GM18873 (cell line): ENCODE results near the gene ZNF598.
"Not testable (repeated sequence)": the region's sequence is repeated elsewhere in the genome, so short reads cannot be mapped to it uniquely, and the experiment has no call there.

Experiments used
- ATAC-seq: cut with Tn5 transposase; IDR thresholded peaks from one replicate; pipeline ENCODE4 v1.9.1; 2021; ENCODE audit warnings: mild to moderate bottlenecking, moderate library complexity, moderate number of reproducible peaks; ENCODE audit not compliant: unreplicated experiment, low FRiP score

Gene ZNF598

DNA sequence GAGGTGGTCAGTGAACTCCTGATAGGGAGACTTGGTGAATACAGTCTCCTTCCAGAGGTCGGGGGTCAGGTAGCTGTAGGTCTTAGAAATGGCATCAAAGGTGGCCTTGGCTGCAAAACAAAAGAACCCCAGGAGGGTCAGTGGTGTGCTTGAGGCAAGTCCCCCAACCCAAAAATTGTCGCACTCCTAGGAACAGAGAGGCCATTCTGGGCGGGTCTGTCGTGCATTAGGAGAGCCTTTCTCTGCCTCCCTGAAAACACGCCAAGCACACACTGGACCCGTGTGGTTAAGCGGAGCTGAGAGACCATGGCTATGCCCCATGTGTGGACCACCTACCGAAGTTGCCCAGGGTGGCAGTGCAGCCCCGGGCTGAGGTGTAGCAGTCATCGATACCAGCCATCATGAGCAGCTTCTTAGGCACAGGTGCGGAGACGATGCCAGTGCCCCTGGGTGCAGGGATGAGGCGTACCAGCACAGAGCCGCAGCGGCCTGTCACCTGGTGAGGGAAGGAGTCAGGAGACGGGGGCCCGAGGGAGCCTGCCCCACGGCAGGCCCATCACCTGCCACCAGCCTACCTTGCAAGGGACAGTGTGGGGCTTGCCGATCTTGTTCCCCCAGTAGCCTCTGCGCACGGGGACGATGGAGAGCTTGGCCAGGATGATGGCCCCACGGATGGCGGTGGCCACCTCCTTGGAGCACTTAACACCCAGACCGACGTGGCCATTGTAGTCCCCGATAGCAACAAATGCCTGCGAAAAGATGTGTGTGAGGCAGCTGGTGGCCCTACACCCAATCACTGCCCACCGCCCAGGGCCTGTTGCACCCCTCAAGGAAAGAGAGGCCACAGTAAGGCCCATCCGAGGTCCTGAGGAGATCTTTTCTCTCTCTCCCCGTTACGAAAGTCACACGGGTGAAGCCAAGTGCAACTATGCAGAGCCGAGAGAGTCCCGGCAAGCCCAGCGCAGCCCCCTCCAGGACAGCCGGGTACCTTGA is 47.2 kb downstream of the ZNF598 start:
- ATAC-seq: not testable (repeated sequence)

DNA sequence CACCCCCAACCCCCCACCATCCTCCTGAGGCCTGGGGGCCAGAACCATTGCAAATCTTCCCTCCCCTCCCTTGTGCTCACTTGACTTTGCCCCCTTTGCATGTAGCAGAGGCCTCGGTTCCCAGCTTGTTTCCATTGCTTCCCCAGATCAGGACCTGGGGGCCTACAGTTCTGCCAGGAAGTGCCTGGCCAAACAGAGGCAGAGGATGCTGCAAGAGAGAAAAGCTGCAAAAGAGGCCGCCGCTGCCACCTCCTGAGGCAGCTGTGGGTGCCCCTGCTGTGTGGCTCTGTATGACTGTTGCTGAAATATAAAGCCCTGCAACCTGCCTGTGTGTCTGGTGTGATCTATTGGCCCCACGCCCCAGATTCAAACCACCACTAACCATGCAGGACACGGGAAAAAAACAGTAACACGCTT is 48.0 kb downstream of the ZNF598 start:
- no peak for ATAC-seq

DNA sequence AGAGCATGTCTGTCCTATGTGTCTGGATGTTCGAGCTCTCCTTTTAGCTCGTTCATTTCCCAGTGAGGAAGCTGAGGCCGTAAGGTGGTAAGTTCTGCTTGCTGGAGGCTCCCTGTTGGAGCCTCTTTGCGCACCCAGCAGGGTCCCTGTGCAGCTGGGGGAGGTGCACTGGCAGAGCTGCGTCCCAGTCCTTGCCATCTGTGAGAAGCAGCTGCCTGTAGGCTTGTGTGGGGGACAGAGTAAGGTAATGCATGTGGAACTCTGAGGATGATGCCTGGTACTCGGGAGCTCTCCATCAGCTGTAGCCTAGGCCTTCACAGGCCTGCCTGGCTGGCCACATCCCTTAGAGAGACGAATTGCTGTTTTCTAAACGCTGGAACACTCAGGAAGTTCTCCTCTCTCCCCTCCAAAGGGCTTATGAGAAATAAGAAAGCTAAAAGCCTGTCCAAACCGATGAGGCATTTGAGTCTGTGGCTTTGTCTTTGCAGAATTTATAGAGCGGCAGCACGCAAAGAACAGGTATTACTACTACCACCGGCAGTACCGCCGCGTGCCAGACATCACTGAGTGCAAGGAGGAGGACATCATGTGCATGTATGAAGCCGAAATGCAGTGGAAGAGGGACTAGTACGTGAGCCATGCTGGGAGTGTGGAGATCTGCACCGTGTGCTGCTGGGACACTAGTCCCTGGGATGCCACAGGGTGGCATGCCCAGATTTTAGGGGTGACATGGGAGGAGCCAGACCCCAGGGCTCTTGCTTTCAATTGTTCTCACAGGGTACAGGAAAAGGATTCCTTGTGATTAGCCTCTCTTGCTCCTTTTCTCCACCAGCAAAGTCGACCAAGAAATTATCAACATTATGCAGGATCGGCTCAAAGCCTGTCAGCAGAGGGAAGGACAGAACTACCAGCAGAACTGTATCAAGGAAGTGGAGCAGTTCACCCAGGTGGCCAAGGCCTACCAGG is 48.7 kb downstream of the ZNF598 start:
- no peak for ATAC-seq

DNA sequence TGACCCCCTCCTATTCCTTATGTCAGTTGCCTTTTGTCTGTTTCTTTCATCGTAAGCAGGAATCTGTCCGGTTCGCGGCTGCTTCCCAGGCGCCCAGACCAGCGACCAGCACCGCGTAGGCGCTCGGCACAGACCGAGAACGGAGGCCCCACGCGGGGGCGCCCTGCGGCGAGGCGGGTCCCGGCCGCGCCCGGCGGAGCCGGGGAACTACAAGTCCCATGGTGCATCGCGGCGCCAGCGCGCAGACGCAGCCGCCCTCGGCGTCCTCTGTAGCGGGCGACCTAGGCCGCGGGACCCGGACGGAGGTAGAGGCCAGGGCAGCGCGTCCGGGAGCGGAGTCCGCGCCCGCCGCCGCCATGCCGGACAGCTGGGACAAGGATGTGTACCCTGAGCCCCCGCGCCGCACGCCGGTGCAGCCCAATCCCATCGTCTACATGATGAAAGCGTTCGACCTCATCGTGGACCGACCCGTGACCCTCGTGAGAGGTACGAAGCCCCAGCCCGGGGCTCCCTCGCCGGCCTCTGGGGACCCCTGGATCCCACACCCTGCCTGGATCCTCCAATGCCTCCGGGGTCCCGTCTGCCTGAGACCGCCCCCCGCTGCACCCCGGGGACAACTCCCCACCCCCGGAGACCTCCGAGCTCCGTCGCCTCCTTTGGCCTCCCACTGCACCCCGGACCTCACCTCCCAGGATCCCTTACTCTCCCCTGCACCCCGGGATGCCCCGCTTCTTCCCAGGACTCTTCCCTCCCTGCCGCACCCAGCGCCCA is 50.2 kb downstream of the ZNF598 start, which contains the start of gene NDUFB10:
NDUFB10 (plus strand) TSS at position 270 of the 771 bp plus-strand sequence; CDS start at position 357, 87 bp downstream.
- ATAC-seq: peak; percentile 47

DNA sequence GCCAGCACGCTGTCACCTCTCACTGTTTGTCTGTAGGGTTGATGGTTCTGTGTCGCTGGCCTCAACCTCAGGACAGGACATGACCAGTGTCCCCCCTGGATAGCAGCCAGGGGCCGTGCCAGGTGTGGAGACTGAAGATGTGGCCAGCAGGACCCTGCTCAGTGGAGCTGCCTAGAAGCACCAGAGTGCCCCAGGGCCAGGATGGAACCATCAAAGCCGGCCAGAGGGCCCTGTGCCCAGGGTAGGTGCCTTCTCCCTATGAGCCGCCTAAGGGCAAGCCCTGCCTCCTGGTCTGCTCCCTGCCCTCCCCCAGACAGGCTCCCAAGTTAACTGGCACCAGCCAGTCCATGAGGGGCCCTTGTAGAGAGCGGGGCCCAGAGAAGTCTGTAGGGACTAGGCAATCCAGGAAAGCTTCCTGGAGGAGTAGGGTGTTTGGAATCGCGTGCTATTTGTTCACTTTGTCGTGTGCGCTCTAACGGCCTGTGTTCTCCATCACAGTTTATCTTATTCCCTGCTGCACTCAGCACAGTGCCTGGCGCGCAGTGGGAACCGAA is 50.8 kb downstream of the ZNF598 start:
- no peak for ATAC-seq

DNA sequence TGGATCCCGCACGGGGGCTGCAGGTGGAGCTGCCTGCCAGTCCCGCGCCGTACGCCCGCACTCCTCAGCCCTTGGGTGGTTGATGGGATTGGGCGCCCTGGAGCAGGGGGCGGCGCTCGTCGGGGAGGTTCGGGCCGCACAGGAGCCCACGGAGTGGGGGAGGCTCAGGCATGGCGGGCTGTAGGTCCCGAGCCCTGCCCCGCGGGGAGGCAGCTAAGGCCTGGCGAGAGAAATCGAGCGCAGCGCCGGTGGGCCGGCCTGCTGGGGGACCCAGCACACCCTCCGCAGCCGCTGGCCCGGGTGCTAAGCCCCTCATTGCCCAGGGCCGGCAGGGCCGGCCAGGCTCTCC is 51.5 kb downstream of the ZNF598 start:
- ATAC-seq: not testable (repeated sequence)

DNA sequence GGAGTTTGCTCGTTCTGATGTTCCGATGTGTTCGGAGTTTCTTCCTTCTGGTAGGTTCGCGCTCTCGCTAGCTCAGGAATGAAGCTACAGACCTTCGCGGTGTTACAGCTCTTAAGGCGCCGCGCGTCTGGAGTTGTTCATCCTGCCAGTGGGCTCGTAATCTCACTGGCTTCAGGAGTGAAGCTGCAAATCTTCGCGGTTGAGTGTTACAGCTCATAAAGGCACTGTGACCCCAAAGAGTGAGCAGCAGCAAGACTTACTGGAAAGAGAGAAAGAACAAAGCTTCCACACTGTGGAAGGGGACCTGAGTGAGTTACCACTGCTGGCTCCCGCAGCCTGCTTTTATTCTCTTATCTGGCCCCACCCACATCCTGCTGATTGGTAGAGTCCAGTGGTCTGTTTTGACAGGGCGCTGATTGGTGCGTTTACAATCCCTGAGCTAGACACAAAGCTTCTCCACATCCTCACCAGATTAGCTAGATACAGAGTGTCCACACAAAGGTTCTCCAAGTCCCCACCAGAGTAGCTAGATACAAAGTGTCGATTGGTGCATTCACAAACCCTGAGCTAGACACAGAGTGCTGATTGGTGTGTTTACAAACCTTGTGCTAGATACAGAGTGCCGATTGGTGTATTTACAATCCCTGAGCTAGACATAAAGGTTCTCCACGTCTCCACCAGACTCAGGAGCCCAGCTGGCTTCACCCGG is 52.0 kb downstream of the ZNF598 start:
- ATAC-seq: not testable (repeated sequence)

DNA sequence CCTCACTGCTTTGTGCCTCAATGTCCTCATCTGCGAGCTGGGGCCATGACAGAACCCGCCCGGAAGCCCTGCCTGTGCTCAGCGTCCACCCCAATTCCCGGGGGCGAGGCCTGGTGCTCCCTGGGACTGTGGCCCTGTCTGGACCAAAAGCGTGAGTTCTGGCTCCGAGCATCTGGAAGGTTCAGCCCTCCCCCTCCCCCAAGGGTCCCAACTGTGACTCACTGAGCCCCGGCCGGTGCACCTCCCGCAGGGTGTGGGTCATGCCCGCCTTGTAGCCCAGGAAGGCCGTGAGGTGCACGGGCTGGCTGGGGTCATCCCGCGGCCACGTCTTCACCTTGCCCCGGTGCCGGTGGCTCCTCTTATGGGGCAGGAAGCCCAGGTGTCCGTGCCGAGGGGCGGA is 55.9 kb downstream of the ZNF598 start:
- no peak for ATAC-seq

DNA sequence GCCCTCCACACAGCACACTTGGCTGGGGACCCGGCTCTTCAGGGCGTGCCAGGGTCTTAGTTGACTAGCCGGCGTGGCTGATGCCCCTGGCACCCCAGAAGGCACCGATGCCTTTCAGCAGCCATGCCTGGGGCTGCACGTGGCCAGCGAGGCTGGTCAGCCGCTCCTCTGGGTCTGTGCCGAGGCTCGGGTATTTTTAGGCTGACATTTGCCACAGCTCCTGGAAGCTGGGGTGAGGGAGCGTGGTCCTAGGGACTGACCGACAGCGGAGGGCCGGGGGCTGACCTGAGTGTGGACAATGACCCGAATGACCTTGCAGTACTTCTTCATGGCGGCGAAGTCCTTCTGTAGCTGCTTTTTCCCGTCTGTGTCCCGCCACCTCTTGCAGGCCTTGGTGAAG is 59.1 kb downstream of the ZNF598 start:
- no peak for ATAC-seq

DNA sequence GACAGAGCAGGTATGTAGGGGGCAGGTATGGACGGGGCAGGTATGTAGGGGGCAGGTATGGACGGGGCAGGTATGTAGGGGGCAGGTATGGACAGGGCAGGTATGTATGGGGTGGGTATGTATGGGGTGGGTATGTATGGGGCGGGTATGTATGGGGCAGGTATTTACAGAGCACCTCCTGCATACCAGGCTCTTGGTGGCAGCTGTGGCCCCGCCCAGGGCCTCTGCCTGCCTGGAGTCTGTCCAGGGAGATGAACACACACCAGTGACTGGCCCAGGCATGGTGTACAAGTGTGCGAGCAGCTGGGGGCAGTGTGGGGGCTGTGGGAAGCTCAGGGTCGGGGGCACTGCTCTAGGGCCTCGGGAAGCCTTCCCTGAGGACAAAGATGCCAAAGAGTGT is 59.6 kb downstream of the ZNF598 start:
- ATAC-seq: no peak

DNA sequence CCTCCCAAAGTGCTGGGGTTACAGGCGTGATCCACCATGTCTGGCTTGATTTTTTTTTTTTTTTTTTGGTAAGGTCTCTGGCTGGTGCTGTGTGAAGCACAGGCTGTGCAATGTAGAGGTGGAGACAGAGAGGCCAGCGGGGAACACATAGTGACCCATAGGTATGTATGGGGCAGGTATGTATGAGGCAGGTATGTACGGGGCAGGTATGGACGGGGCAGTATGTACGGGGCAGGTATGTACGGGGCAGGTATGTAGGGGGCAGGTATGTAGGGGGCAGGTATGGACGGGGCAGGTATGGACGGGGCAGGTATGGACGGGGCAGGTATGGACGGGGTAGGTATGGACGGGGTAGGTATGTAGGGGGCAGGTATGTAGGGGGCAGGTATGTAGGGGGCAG is 60.1 kb downstream of the ZNF598 start:
- no peak for ATAC-seq
